ENCODE results near the gene SCLT1. TPM values are rescaled to one million over a fixed set of nuclear protein-coding genes. Genes with fewer than 3 reads are reported as not detected.

Gene SCLT1
- total and polyA plus RNA-seq, 2 of the 13 experiments (the other 11 are each of a cell fraction or from before 2014, with no cell fraction given) = 1.5 to 8.7 TPM

- TF ChIP-seq PAXIP1 (CRISPR knock-in tag; conservative IDR thresholded peaks at IDR 0.05) (peak; percentile 85), GFI1 (CRISPR knock-in tag; IDR thresholded peaks at IDR 0.05; ENCODE audit: borderline replicate concordance) (0 out of 2 replicates have a peak, but pooled peaks have one; percentile 36), HOMEZ (CRISPR knock-in tag; IDR thresholded peaks at IDR 0.05; ENCODE audit: low read depth) (peak; percentile 95), SP5 (CRISPR knock-in tag; IDR thresholded peaks at IDR 0.05; ENCODE audit: borderline replicate concordance, low read depth) (no peak), FOXP4 (CRISPR knock-in tag; IDR thresholded peaks at IDR 0.05) (peak; percentile 74), MAFG (CRISPR knock-in tag; IDR thresholded peaks at IDR 0.05) (no peak), SMC3 (IDR thresholded peaks at IDR 0.05; ENCODE audit: low read length) (no peak), ZNF10 (CRISPR knock-in tag; IDR thresholded peaks at IDR 0.05; ENCODE audit: borderline replicate concordance, low read depth) (no peak), SOX13 (IDR thresholded peaks at IDR 0.05) (no peak), SOX13 (CRISPR knock-in tag; conservative IDR thresholded peaks at IDR 0.05 in 1 of 2, IDR thresholded peaks at IDR 0.05 in 1 of 2) (peak in 1 of 2 experiments; percentile 67; a peak in 2 of 4 replicates), ELF1 (CRISPR knock-in tag; IDR thresholded peaks at IDR 0.05) (peak; percentile 38; the same call in 1 of the 2 replicates), ZNF382 (CRISPR knock-in tag; IDR thresholded peaks at IDR 0.05; ENCODE audit: borderline replicate concordance) (no peak), ZNF691 (CRISPR knock-in tag; IDR thresholded peaks at IDR 0.05; ENCODE audit: borderline replicate concordance, low read depth) (no peak), ZNF609 (CRISPR knock-in tag; IDR thresholded peaks at IDR 0.05; ENCODE audit: borderline replicate concordance) (peak; percentile 51; the same call in 1 of the 2 replicates), NR2F2 (IDR thresholded peaks at IDR 0.05; ENCODE audit: borderline replicate concordance, low read depth) (0 out of 2 replicates have a peak, but pooled peaks have one; percentile 51), KDM5A (IDR thresholded peaks at IDR 0.05; ENCODE audit: borderline replicate concordance, low read length) (no peak), PPARG (CRISPR knock-in tag; conservative IDR thresholded peaks at IDR 0.05) (peak; percentile 65; the same call in 1 of the 2 replicates)
Measured at GRCh38 chr4:128958194-128958593, 135.1 kb downstream of the SCLT1 start (continued).

All from HepG2 (cell line).